Activated CD8-positive, alpha-beta memory T cell treated with anti-CD3 and anti-CD28 coated beads, Interleukin-2, amount 10 ng/mL, durations not matched to agents 7 days and 5 days (primary cell): ENCODE results near the gene PLA2R1. TPM values are rescaled to one million over a fixed set of nuclear protein-coding genes. Genes with fewer than 3 reads are reported as not detected.

Source experiments
- ATAC-seq: fragments of 150-1000 bp; cut with Tn5 transposase; one replicate; pipeline ENCODE4 v1.10.0; 2021; ENCODE audit warnings: moderate library complexity
- CTCF ChIA-PET: fragments of 350-600 bp; sonication (Branson Sonifier 250); formaldehyde crosslinking; loops from one replicate; lab custom pipeline; 2021; ENCODE audit warnings: antibody characterized with exemption; lab: Charles Lee
- DNase-seq: peaks from one replicate; pipeline ENCODE4 v3.0.0-alpha.2; 2020
- H3K27ac Mint-ChIP-seq: one replicate; pipeline ENCODE4 v1.8.0; 2021; ENCODE audit warnings: mild to moderate bottlenecking, mixed read lengths
- H3K27me3 Mint-ChIP-seq: one replicate; pipeline ENCODE4 v1.8.0; 2021; ENCODE audit warnings: mixed read lengths
- H3K36me3 Mint-ChIP-seq: one replicate; pipeline ENCODE4 v1.8.0; 2021; ENCODE audit warnings: mild to moderate bottlenecking, mixed read lengths
- H3K4me1 Mint-ChIP-seq: one replicate; pipeline ENCODE4 v1.8.0; 2021; ENCODE audit warnings: mixed read lengths
- H3K4me3 Mint-ChIP-seq: one replicate; pipeline ENCODE4 v1.8.0; 2021; ENCODE audit warnings: mild to moderate bottlenecking, moderate library complexity, mixed read lengths
- H3K9me3 Mint-ChIP-seq: one replicate; pipeline ENCODE4 v1.8.0; 2022; ENCODE audit warnings: low read depth, mixed read lengths
- total RNA-seq, 2 experiments: library from RNA; stranded (reverse); gene quantifications; one replicate each; pipeline ENCODE4 v1.2.3, GENCODE V29; 2021

Gene PLA2R1
- total RNA-seq, 2 experiments from 2014 or later: not detected

GRCh38 chr2:160005908-160006307 is 56.5 kb downstream of the PLA2R1 start:
- Mint-ChIP-seq H3K36me3 (no peaks in the 10 kb centered on the region), H3K27ac (no peak overlapping the region), H3K9me3 (no peaks in the 10 kb centered on the region), H3K27me3 (peaks cover 23% of the 10 kb centered on the region), H3K4me3 (no peak overlapping the region), H3K4me1 (no peaks in the 10 kb centered on the region)
- DNase-seq: no peak
- ATAC-seq: no peak
- CTCF ChIA-PET: no interaction called here

DNA sequence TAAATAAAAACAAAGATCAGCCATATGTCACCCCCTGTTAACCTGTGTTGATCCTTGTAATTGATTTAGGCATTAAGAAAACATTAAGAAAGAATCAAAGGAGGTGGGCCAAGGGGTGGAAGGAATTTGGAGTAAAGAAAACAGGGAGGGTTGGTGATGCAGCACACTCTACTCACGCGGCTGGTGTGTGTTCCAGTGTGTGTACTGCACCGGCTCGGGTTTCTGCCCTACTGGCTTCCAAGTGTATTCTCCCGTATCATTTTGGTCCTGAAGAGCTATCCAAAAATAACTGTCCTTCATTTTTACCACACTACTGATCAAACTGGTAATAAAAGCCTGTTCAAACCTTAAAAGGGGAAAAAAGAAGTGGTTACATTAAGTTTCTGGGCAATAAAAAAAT is 56.9 kb downstream of the PLA2R1 start:
- CTCF ChIA-PET: no interaction called here
- no peak for ATAC-seq
- Mint-ChIP-seq H3K36me3 (no peaks in the 10 kb centered on the region), H3K4me1 (no peaks in the 10 kb centered on the region), H3K27ac (no peak overlapping the region), H3K27me3 (peaks cover 22% of the 10 kb centered on the region), H3K9me3 (no peaks in the 10 kb centered on the region), H3K4me3 (no peak overlapping the region)
- no peak for DNase-seq

DNA sequence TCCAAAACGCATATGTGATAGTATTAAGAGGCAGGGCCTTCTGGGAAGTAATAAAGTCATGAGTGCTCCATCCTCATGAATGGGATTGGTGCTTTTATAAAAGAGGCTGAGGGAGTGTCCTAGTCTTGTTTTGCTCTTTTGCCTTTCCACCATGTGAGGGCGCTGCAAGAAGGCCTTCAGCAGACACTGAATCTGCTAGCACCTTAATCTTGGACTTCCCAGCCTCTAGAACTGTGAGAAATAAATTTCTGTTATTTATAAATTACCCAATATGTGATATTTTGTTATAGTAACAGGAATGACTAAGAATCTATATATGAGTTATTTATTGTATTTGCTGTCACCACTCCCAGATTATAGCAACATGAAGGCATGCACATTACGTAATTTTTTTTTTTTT is 63.5 kb downstream of the PLA2R1 start:
- ATAC-seq: no peak
- Mint-ChIP-seq H3K36me3 (no peaks in the 10 kb centered on the region), H3K4me1 (no peaks in the 10 kb centered on the region), H3K27ac (no peak overlapping the region), H3K27me3 (peaks cover 44% of the 10 kb centered on the region), H3K4me3 (no peak overlapping the region), H3K9me3 (no peaks in the 10 kb centered on the region)
- no peak for DNase-seq
- CTCF ChIA-PET: interaction anchor here (1.4 kb wide), 1 partner anchor 78 kb away, joined by 3 read pairs; no protein-coding TSS in a partner anchor

- Mint-ChIP-seq H3K9me3 (no peaks in the 10 kb centered on the region), H3K27me3 (peaks cover 44% of the 10 kb centered on the region), H3K4me1 (no peaks in the 10 kb centered on the region), H3K27ac (no peak overlapping the region), H3K36me3 (no peaks in the 10 kb centered on the region), H3K4me3 (no peak overlapping the region)
- DNase-seq (no peak), ATAC-seq (no peak)
- CTCF ChIA-PET: interaction anchor here (0.8 to 1.4 kb wide), 2 partner anchors 14 to 77 kb away, joined by 3 read pairs; no protein-coding TSS in a partner anchor
These were observed 64.2 kb downstream of the PLA2R1 start for GRCh38 chr2:159998243-159998642.

DNA sequence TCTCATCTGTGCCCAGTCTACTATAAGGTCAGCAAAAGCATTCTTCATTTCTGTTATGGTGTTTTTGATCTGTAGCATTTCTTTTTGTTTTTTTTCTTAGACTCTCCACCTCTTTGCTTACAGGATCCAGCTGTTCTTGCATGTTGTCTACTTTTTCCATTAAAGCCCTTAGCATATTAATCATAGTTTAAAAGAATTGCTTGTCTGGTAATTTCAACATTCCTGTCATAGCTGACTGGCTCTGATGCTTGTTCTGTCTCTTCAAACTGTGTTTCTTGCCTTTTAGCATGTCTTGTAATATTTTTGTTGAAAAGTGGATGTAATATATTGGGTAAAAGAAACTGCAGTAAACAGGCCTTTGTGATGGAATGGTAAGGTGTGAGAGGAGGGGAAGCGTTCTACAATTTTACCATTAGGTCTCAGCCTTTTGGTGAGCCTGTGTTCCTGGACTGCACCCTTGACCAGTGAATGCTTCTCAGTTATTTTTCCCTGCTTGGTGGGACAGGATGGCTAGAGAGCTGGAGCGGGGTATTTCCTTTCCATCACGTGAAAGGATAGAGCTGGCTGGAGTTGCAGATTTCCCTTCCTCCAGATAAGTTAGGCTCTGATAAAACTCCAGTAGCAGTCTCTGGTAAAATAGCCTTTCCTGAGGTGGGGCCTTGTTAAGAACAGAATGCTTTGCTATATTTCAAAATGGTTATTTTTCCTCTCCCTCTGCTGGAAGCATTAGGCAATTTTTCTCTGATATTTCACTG is 65.4 kb downstream of the PLA2R1 start:
- CTCF ChIA-PET: no interaction called here
- H3K27me3 Mint-ChIP-seq: peaks cover 44% of the 10 kb centered on the region
- no peak overlapping the region for H3K27ac Mint-ChIP-seq

GRCh38 chr2:159995038-159995437 is 67.4 kb downstream of the PLA2R1 start:
- no peaks in the 10 kb centered on the region for H3K4me1 Mint-ChIP-seq
- peaks cover 38% of the 10 kb centered on the region for H3K27me3 Mint-ChIP-seq
- DNase-seq (no peak), ATAC-seq (no peak)
- no peaks in the 10 kb centered on the region for H3K36me3 Mint-ChIP-seq
- no peaks in the 10 kb centered on the region for H3K9me3 Mint-ChIP-seq
- CTCF ChIA-PET: no interaction called here
- no peak overlapping the region for H3K4me3 Mint-ChIP-seq
- no peak overlapping the region for H3K27ac Mint-ChIP-seq

More for the DNA sequence above, 65.4 kb downstream of the PLA2R1 start:
- Mint-ChIP-seq H3K9me3 (no peaks in the 10 kb centered on the region), H3K4me3 (no peak overlapping the region), H3K4me1 (no peaks in the 10 kb centered on the region), H3K36me3 (no peaks in the 10 kb centered on the region)
- no peak for DNase-seq
- ATAC-seq: no peak

DNA sequence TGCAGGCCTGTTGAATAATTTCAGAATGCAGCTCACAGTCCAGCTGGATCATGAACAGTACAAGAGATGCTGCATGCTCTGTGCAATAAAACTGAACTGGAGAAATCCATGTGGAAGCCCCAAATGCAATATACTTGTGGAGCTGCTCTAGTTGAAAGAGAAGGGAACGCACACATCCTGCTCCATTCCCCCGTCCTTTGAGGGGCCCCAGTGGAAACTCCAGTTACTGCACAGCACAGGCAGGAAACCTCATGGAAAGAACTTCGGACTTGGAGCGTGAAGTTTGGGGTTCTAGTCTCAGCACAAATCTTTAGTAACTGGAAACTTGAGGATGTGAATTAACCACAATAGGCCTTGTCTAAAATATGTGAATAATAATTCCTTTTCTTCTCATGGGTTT is 73.2 kb downstream of the PLA2R1 start:
- CTCF ChIA-PET: no interaction called here
- ATAC-seq: no peak
- H3K4me1 Mint-ChIP-seq: no peaks in the 10 kb centered on the region
- no peaks in the 10 kb centered on the region for H3K36me3 Mint-ChIP-seq
- H3K27me3 Mint-ChIP-seq: peaks cover 30% of the 10 kb centered on the region
- H3K27ac Mint-ChIP-seq: no peak overlapping the region
- DNase-seq: no peak
- H3K9me3 Mint-ChIP-seq: no peaks in the 10 kb centered on the region
- no peak overlapping the region for H3K4me3 Mint-ChIP-seq

DNA sequence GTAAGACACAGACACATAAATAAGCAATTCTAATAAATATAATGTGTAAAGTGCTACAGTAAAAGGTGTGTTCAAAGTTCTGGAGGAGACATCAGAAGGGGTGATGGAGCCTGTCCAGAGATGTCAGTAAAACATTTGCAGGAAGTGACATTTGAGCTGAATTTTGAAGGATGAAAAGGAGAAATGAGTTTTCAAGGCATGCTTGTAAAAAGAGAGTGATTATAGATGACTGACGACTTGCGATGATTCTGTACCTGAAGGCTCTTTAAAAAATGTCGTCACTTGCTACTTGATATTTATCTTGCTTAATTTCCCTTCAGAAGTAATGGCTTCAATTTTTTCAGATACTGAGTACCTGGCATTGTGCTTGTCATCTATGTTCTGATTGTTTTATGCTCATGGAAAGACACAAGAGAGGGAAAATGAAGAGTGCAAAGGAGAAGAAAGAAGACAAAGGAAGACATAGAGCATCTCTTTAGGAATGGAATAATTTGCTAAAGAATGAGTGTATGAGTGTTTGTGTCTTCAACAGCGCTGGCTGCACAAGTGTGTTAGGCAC is 73.9 kb downstream of the PLA2R1 start:
- Mint-ChIP-seq H3K4me1 (no peaks in the 10 kb centered on the region), H3K4me3 (no peak overlapping the region), H3K27me3 (peaks cover 29% of the 10 kb centered on the region), H3K9me3 (no peaks in the 10 kb centered on the region), H3K27ac (no peak overlapping the region), H3K36me3 (no peaks in the 10 kb centered on the region)
- no peak for ATAC-seq
- DNase-seq: no peak
- CTCF ChIA-PET: no interaction called here

DNA sequence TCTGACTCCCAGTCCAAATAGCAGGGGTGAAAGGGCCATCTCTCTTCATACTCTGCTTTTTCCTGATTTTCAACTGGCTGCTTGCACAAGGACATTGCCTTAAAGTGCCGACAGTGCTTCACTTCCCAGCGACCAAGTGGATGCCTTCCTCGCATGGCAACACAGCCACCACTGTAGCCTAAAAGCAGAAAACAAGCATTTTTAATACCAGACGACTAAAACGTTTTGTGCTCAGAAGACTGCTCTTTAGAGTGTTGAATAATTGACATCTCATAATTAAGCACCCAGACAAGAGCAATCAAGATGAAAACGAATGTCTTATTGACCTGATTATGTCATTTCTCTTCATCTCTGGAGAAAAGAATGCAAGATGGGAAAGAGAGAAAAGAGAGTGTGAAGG is 75.2 kb downstream of the PLA2R1 start:
- no peak for DNase-seq
- no peaks in the 10 kb centered on the region for H3K36me3 Mint-ChIP-seq
- peaks cover 37% of the 10 kb centered on the region for H3K27me3 Mint-ChIP-seq
- H3K9me3 Mint-ChIP-seq: no peaks in the 10 kb centered on the region
- ATAC-seq: no peak
- H3K27ac Mint-ChIP-seq: no peak overlapping the region
- H3K4me1 Mint-ChIP-seq: no peaks in the 10 kb centered on the region
- no peak overlapping the region for H3K4me3 Mint-ChIP-seq
- CTCF ChIA-PET: no interaction called here

GRCh38 chr2:159985656-159986055 is 76.8 kb downstream of the PLA2R1 start:
- H3K27ac Mint-ChIP-seq: no peak overlapping the region

GRCh38 chr2:159984034-159984433 is 78.4 kb downstream of the PLA2R1 start:
- Mint-ChIP-seq H3K4me1 (no peaks in the 10 kb centered on the region), H3K36me3 (no peaks in the 10 kb centered on the region), H3K27ac (no peak overlapping the region)

More at GRCh38 chr2:159985656-159986055, 76.8 kb downstream of the PLA2R1 start:
- Mint-ChIP-seq H3K9me3 (no peaks in the 10 kb centered on the region), H3K4me3 (no peak overlapping the region), H3K27me3 (peaks cover 45% of the 10 kb centered on the region), H3K4me1 (no peaks in the 10 kb centered on the region), H3K36me3 (no peaks in the 10 kb centered on the region)
- CTCF ChIA-PET: interaction anchor here (1.6 kb wide), 1 partner anchor 12 kb away, joined by 3 read pairs; no protein-coding TSS in a partner anchor
- DNase-seq (no peak), ATAC-seq (no peak)

DNA sequence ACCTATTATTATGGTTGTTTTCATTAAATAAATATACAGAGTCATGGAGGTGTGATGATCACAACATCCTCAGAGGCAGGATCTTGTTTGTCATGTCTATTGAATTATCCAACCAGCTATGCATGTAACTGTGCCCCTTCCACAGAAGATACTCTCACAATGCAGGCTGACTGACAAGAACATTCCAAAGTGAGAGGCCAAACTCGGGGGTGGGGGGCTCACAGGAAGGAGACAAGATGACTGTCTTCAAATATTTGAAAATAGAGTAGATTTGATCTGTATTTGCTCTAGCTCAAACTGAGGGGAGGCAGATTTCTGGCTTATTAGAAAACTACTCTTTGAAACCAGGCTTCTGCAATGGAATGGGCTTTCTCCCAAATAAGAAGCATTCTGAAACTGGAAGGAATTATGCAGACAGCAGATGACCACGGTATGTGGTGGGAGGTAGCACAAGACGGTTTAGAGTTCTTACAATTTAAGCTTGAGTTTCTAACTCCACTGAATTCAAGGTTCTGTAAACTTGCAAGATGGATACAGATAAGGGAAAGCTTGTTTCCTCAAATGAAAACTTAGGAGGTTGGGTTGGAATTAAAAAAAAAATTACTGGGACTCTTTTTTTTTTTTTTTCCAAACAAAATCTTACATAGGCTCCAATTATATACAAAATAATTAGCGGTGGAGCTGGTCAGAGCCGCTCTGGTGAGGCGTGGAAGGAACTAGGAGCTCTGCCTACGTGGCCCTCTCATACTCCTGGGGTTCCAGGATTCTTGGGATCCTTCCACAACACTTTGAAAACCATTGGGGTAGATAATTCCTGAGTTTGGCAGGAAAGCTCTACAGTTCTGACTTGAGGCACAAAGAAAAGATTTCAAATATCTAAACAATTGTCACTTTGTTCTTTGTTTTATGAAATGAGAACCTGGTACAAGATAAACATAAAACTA is 79.3 kb downstream of the PLA2R1 start:
- Mint-ChIP-seq H3K36me3 (no peaks in the 10 kb centered on the region), H3K4me3 (no peak overlapping the region), H3K27me3 (peaks cover 53% of the 10 kb centered on the region), H3K9me3 (no peaks in the 10 kb centered on the region), H3K4me1 (no peaks in the 10 kb centered on the region), H3K27ac (no peak overlapping the region)
- ATAC-seq: no peak
- CTCF ChIA-PET: no interaction called here
- no peak for DNase-seq

More at GRCh38 chr2:159984034-159984433, 78.4 kb downstream of the PLA2R1 start:
- no peak overlapping the region for H3K4me3 Mint-ChIP-seq
- no peaks in the 10 kb centered on the region for H3K9me3 Mint-ChIP-seq
- CTCF ChIA-PET: interaction anchor here (1.6 kb wide), 1 partner anchor 14 kb away, joined by 3 read pairs; no protein-coding TSS in a partner anchor
- DNase-seq: no peak
- peaks cover 52% of the 10 kb centered on the region for H3K27me3 Mint-ChIP-seq
- no peak for ATAC-seq

- no peaks in the 10 kb centered on the region for H3K9me3 Mint-ChIP-seq
- no peak overlapping the region for H3K4me3 Mint-ChIP-seq
- CTCF ChIA-PET: no interaction called here
- DNase-seq (no peak), ATAC-seq (no peak)
- no peaks in the 10 kb centered on the region for H3K4me1 Mint-ChIP-seq
- H3K36me3 Mint-ChIP-seq: no peaks in the 10 kb centered on the region
- H3K27ac Mint-ChIP-seq: no peak overlapping the region
- H3K27me3 Mint-ChIP-seq: peaks cover 53% of the 10 kb centered on the region
These were observed 80.1 kb downstream of the PLA2R1 start for GRCh38 chr2:159982270-159982669.
